GM12872 (cell line): Measurements from ENCODE around the gene KIT.
A peak's percentile ranks its signal among the peaks of the same experiment; 100 is the strongest.

Experiments
- TF ChIP-seq, protein P1 (sequence below): IDR thresholded peaks from 3 replicates; pipeline ENCODE4 v1.5.1; 2011; ENCODE audit warnings: low read depth, mild to moderate bottlenecking, low read length, moderate library complexity; ENCODE audit not compliant: insufficient read depth

The KIT gene

DNA sequence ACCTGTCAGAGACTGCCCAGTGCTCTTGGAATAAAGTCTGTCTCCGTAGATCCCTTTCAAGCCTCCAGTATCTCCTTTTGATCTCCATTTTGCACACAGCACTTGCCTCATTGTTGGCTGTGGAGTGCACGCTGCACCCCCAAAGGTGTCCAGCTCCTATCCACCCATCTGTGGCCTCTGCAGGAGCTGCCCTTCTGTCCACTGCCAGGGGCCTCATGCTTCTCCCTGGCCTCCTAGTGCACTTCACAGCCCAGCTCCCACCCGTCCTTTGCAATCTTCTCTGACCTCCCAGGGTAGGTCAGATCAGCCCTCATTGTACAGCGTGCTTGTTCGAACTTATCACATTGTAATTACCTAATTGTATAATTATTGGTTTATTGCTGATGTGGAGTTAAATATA lies 18.9 kb downstream of the KIT start:
- TF ChIP-seq, protein P1, sequence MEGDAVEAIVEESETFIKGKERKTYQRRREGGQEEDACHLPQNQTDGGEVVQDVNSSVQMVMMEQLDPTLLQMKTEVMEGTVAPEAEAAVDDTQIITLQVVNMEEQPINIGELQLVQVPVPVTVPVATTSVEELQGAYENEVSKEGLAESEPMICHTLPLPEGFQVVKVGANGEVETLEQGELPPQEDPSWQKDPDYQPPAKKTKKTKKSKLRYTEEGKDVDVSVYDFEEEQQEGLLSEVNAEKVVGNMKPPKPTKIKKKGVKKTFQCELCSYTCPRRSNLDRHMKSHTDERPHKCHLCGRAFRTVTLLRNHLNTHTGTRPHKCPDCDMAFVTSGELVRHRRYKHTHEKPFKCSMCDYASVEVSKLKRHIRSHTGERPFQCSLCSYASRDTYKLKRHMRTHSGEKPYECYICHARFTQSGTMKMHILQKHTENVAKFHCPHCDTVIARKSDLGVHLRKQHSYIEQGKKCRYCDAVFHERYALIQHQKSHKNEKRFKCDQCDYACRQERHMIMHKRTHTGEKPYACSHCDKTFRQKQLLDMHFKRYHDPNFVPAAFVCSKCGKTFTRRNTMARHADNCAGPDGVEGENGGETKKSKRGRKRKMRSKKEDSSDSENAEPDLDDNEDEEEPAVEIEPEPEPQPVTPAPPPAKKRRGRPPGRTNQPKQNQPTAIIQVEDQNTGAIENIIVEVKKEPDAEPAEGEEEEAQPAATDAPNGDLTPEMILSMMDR: no peak

DNA sequence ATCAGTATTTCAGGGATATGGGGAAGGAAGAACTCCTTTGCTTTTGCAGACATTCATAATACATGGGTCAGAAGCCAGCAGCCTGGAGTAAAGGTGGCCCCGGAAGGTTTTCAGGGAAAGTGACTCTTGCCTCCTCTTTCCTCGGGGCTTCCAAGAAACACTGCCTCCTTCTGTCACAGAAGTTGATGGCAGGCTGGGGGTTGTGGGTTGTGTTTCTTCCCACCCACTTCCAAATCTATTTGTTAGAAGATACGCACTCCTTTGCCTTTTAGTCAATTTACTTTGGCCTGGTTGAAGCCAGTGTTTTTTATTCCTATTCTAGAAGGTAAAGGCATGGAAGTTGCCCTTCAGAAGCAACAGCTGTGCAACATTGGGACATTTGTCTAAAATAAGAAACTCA lies 19.7 kb downstream of the KIT start:
- TF ChIP-seq, protein P1: 0 out of 3 replicates have a peak, but pooled peaks have one; percentile 8

DNA sequence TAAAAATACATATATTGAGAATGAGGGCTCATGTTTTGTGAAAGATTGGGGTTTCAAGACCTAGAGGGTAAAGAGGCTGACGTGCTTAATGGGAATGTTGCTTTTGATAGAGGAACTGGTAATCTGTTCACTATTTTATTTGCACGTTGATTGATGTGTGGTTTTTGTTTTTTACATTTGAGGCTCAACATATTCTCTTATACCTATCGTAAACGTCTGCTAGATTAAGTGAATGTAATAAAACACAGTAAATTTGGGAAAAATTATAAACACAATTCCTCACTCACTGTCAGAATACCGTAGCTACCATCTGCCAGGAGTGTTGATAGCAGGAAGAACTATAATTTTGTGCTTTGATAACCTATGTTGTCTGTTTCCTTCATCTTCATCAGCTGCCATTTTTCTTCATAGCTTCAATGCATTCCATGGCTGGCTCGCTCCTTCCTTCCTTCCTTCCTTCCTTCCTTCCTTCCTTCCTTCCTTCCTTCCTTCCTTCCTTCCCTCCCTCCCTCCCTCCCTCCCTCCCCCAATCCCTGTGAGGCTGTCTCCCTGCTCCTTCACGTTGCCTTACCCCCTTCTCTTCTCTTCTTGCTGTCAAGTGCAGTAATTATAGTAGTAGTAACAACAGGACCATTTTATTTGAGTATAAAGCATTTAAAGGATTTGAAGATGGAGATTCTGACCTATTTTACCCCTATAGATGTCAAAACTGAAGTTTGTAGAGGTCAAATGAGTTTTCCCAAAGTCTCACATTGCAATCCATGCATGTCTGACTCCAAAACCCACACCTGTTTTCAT lies 20.3 kb downstream of the KIT start:
- TF ChIP-seq, protein P1: no peak

DNA sequence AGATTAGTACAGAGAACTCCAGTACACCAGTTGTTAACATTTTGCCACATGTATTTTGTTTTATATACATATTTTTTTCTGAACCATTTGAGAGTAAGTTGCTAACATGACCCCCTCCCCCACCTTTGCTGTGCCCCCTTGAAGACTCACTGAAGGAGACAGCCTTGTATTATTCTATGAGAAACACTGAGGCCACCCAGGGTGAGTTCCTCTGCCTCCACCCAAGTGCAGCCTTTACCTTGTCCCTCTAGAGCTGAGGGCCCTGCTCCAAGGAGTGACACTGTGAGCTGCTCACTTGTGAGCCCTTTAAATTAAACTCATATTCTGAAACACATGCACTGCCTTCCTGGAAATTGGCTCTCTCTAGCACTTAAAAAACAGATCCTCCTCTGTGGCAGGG lies 21.1 kb downstream of the KIT start:
- TF ChIP-seq, protein P1: no peak

DNA sequence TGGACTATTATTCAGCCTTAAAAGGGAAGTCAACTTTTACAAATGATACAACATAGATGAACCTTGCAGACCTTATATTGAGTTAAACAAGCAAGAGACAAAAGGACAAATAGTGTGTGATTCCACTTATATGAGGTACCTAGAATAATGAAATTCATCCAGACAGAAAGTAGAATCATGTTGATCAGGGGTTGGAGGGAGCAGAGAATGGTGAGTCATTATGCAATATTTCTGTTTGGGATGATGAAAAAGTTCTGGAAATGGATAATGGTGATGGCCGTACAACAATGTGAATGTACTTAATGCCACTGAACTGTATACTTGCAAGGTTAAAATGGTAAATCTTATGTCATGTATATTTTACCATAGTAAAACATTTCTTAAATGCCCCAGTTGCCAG lies 22.1 kb downstream of the KIT start:
- TF ChIP-seq, protein P1: no peak

DNA sequence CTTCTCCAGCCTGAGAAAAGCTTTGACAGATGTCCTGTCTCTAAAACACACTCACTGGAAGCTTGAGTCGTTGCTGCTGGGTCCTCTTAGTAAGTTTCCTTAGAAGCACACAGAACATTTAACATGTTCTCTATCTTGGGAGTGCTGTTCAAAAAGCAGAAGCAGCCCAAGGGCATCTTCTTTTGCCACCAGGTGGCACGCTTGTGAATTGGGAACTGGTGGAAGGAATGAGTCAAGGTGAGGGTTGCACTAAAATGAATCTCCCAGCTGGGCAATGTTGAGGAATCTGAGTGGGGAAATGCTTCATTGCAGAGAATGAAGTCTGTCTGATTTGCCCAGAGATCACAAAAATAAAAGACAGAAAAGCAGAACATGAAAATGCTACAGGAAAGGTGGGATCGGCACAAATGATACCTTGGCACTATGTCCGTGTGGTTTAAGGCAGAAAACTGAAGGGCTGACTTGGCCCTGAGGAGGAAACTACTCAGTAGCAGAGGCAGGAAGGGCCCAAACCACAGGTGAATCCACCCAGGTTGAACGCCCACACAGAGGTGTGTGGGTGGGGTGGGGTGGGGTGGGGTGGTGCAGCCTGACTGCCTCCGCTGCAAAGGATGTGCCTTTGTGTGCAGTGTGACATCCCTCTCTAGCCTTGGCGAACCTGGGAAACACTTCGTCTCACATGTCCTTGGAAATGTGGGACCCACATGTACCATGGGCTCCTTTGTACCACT lies 26.0 kb downstream of the KIT start:
- TF ChIP-seq, protein P1: peak; percentile 59

DNA sequence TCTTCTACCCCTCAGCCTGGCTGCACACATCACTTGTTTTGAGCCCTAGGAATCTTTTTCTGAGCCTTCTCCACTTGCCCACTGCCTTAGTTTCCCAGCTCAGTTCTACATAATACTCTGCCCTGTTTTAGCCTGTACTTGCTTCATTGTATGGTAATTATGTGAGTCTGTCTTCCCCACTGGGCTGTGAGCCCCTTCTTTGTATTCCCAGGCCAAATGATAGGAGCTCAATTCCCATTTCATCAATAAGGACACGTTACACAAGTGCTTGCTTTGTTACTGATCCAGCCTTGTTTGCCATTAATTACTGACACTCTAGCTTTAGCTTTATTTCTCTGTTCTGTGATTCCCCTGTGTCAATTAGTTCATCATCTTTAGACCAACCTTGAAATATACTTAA lies 28.1 kb downstream of the KIT start:
- TF ChIP-seq, protein P1: no peak
